Right lobe of liver (tissue), 6 donors: ENCODE measurements around the gene GDPGP1. TPM values are rescaled to one million over a fixed set of nuclear protein-coding genes. Genes with fewer than 3 reads are reported as not detected.

Experiments used
- ATAC-seq, 4 donors: fragments of 200-7000 bp; cut with Tn5 transposase; one replicate each; pipeline ENCODE4 v1.9.1; 2020; ENCODE audit warnings: mild to moderate bottlenecking in 4 of 4, moderate library complexity in 4 of 4
- DNase-seq, 3 donors: peaks; one replicate each; pipeline ENCODE4 v3.0.0-alpha.2; 2020
- H3K27ac ChIP-seq, 3 donors: fragments of 200-600 bp; one replicate each; pipeline ENCODE4 v1.8.0; 2022
- H3K27me3 ChIP-seq, 2 donors: fragments of 200-600 bp; one replicate each; pipeline ENCODE4 v1.8.0; 2022
- H3K36me3 ChIP-seq, 4 donors: fragments of 200-600 bp; sonication (generic) in 1 of 4; one replicate each; pipeline versions ENCODE4 v1.5.1 to v1.8.0; 2017 to 2022; ENCODE audit warnings: control low read depth in 1 of 4
- H3K4me1 ChIP-seq, 4 donors: fragments of 200-600 bp; sonication (generic) in 1 of 4; one replicate each; pipeline versions ENCODE4 v1.5.1 to v1.8.0; 2017 to 2022; ENCODE audit warnings: control low read depth in 1 of 4
- H3K4me3 ChIP-seq, 3 donors: fragments of 200-600 bp; one replicate each; pipeline ENCODE4 v1.8.0; 2022
- H3K9me3 ChIP-seq, 4 donors: fragments of 200-600 bp; sonication (generic) in 1 of 4; one replicate each; pipeline versions ENCODE4 v1.5.1 to v1.8.0; 2017 to 2022; ENCODE audit warnings: control low read depth in 1 of 4
- CTCF ChIP-seq, 4 donors: fragments of 200-600 bp in 3 of 4; fragments of 450-650 bp in 1 of 4; IDR thresholded peaks; one replicate each; pipeline versions ENCODE4 v1.5.1 to v1.8.0; 2016 to 2022; ENCODE audit warnings: antibody characterized with exemption in 4 of 4, mild to moderate bottlenecking in 2 of 4
- POLR2A ChIP-seq: fragments of 450-650 bp; IDR thresholded peaks from one replicate; pipeline ENCODE4 v1.6.1; 2017; ENCODE audit warnings: antibody characterized with exemption, mild to moderate bottlenecking
- WGBS: methylation state at CpG from one replicate; pipeline ENCODE4 v1.1.6; 2018; ENCODE audit warnings: low coverage, low lambda C conversion rate; ENCODE audit not compliant: insufficient coverage; ENCODE audit errors: missing lambda C conversion rate; 5-methylcytosine and 5-hydroxymethylcytosine counted together
- intact Hi-C, 2 donors: fragments of 100-400 bp; cut with DNase I; formaldehyde crosslinking; loops; one replicate each; pipeline versions ENCODE4 v1.11.2 to v1.14.1; 2022
- total RNA-seq, 6 experiments: library from RNA; depleted of rRNA in 2 of 6; stranded (reverse); fragments of >200 nt in 2 of 6; fragmentation: NEBNext Ultra II Directional in 3 of 6; extraction: Animal tissue kit (Norgen Biotek cat#: 25700) in 3 of 6; gene quantifications; one replicate each; pipeline versions ENCODE4 v1.1.0 to v1.2.4, GENCODE V29; 2016 to 2023
- donor health status: DM: no; HTN: yes; CAD: no.
- donor health status: DM: no; HTN: no; CAD: no.
- donor health status: DM: no; HTN: no; CAD: no.
- donor health status: DM: no; HTN: yes; CAD: no.
- donor health status: DM: no; HTN: yes; CAD: no.

Gene GDPGP1
- total RNA-seq, 6 experiments from 2014 or later: 3.6 to 13.6 (median 7.3) TPM

- Histone ChIP-seq H3K36me3 (peaks cover 0 to 18% (median 3%) of the 10 kb centered on the region in 4 donors), H3K4me3 (peak within 1 kb of the TSS; percentile 70 to 98 (median 83)), H3K9me3 (no peaks in the 10 kb centered on the region), H3K27me3 (no peaks in the 10 kb centered on the region), H3K27ac (peak within 1 kb of the TSS; percentile 82 to 95 (median 86)), H3K4me1 (peaks cover 0 to 29% (median 15%) of the 10 kb centered on the region in 4 donors)
- TF ChIP-seq CTCF (IDR thresholded peaks at IDR 0.05): no peak
- peak; percentile 95 for TF ChIP-seq POLR2A
- WGBS: under 1% methylated on average over 26 of the region's 59 CpGs
- intact Hi-C loops: no loop called here
- peak; percentile 93 to 96 (median 95) for DNase-seq
- peak; percentile 92 to 96 (median 94) for ATAC-seq
Measured at GRCh38 chr15:90265271-90266060, 31.5 kb downstream of the GDPGP1 start, which contains the start of gene NGRN. TSS of gene NGRN (plus strand) at chr15:90265672. CDS start at chr15:90265713, 41 bp downstream.

DNA sequence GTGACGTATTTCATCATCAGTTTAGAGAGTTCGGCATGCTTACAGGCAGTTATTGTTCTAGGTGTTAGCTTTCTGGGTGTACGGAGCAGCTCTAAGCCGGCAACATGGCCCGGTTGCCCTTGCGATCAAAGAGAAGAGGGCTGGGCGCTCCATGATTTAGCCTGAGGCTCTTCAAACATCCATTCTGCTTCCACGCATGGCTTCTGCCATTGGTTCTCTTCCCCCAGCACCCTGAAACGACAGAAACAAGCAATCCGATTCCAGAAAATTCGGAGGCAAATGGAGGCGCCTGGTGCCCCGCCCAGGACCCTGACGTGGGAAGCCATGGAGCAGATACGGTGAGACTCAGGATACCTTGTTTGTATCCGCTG, 32.0 kb downstream of the GDPGP1 start:
- ATAC-seq (peak; percentile 7 to 27 (median 16)), DNase-seq (peak in 1 of 3 donors; percentile 39)
- Histone ChIP-seq H3K27ac (peak overlapping the region; percentile 82 to 95 (median 86)), H3K36me3 (peaks cover 0 to 24% (median 7%) of the 10 kb centered on the region in 4 donors), H3K27me3 (no peaks in the 10 kb centered on the region), H3K4me1 (peaks cover 0 to 29% (median 15%) of the 10 kb centered on the region in 4 donors), H3K9me3 (no peaks in the 10 kb centered on the region), H3K4me3 (peak overlapping the region; percentile 70 to 98 (median 83))
- WGBS: under 1% methylated on average over 12 of the region's 16 CpGs
- no peak for TF ChIP-seq POLR2A
- TF ChIP-seq CTCF (IDR thresholded peaks at IDR 0.05): no peak
- intact Hi-C loops: no loop called here

DNA sequence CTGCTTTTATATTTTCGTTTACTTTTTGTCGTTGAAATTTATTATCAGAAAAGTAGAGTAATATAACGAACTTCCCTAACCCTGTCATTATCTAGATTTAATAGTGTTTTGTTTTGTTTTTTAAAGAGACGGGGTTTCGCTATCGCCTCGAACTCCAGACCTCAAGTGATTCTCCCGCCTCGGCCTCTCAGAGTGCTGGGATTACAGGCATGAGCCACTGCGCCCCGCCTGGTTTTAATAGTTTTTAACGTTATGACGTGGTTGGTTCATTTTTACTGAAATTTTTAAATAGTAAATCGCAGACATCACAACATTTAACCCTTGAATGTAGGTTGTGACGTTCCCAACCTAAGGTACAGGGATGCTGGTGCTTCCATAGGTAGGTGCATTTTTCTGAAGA, 32.5 kb downstream of the GDPGP1 start:
- DNase-seq (peak in 1 of 3 donors; percentile 28), ATAC-seq (no peak)
- no peak for TF ChIP-seq POLR2A
- peak overlapping the region; percentile 70 to 98 (median 83) for H3K4me3 ChIP-seq
- H3K27me3 ChIP-seq: no peaks in the 10 kb centered on the region
- H3K36me3 ChIP-seq: peaks cover 0 to 28% (median 9%) of the 10 kb centered on the region in 4 donors
- peaks cover 0 to 29% (median 15%) of the 10 kb centered on the region in 4 donors for H3K4me1 ChIP-seq
- intact Hi-C loops: no loop called here
- peak overlapping the region; percentile 82 to 95 (median 86) for H3K27ac ChIP-seq
- WGBS: 18% methylated on average over 15 of the region's 15 CpGs
- H3K9me3 ChIP-seq: no peaks in the 10 kb centered on the region

- Histone ChIP-seq H3K4me3 (no peak overlapping the region), H3K27me3 (no peaks in the 10 kb centered on the region), H3K36me3 (peaks cover 0 to 43% (median 11%) of the 10 kb centered on the region in 4 donors), H3K4me1 (peaks cover 0 to 29% (median 15%) of the 10 kb centered on the region in 4 donors), H3K27ac (no peak overlapping the region), H3K9me3 (no peaks in the 10 kb centered on the region)
- DNase-seq (no peak), ATAC-seq (no peak)
- 64% methylated on average over 1 of the region's 1 CpG for WGBS
- intact Hi-C loops: no loop called here
- TF ChIP-seq CTCF (IDR thresholded peaks at IDR 0.05) (no peak), POLR2A (no peak)
Measured at GRCh38 chr15:90268415-90268814, 34.4 kb downstream of the GDPGP1 start.
